Stomach smooth muscle (tissue), 2 donors: ENCODE data around the gene LRCH4.
A peak's percentile ranks its signal among the peaks of the same experiment; 100 is the strongest.

ENCODE experiments used
- H3K27ac ChIP-seq: one replicate; pipeline ENCODE4 v1.7.0; 2013; ENCODE audit warnings: mild to moderate bottlenecking, low read length, inconsistent platforms
- H3K27me3 ChIP-seq, 2 donors: one replicate each; pipeline ENCODE4 v1.7.0; 2013; ENCODE audit warnings: low read length in 2 of 2; ENCODE audit not compliant: insufficient read depth in 2 of 2, control insufficient read depth in 1 of 2
- H3K36me3 ChIP-seq, 2 donors: one replicate each; pipeline ENCODE4 v1.7.0; 2013; ENCODE audit warnings: low read length in 2 of 2; ENCODE audit not compliant: control insufficient read depth in 2 of 2, insufficient read depth in 2 of 2
- H3K4me1 ChIP-seq: one replicate; pipeline ENCODE4 v1.7.0; 2013; ENCODE audit warnings: low read length; ENCODE audit not compliant: control insufficient read depth, insufficient read depth
- H3K4me3 ChIP-seq, 2 donors: one replicate each; pipeline ENCODE4 v1.7.0; 2013; ENCODE audit warnings: low read length in 2 of 2
- H3K9ac ChIP-seq, 2 donors: one replicate each; pipeline ENCODE4 v1.7.0; 2013; ENCODE audit warnings: low read length in 2 of 2, mild to moderate bottlenecking in 1 of 2
- H3K9me3 ChIP-seq, 2 donors: one replicate each; pipeline ENCODE4 v1.7.0; 2013; ENCODE audit warnings: low read length in 2 of 2; ENCODE audit not compliant: control insufficient read depth in 2 of 2
- donor health status: healthy.
- donor health status: Pancreatic carcinoma.

Gene LRCH4

DNA sequence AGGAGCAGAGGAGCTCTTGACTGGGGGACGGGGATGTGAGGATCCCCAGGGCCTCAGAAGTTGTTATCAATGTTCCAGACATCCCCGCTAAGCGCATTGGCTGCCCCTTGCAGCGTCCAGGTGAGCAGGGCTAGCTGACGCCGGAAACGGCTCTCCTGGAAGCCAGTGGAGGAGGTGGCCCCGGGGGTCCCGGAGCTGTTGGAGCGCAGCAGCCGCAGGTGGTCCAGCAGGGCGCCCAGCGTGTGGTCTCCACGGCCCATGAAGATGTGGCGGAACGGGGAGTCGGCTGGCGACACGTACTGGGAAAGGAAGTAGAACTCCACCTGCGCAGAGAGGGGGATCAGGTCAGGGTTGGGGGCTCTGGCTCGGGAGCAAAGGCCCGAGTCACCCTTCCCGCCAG lies 34.9 kb upstream of the LRCH4 start:
- Histone ChIP-seq H3K9ac (no peak overlapping the region), H3K27ac (no peak overlapping the region), H3K27me3 (no peaks in the 10 kb centered on the region), H3K36me3 (peaks cover 0 to 2% of the 10 kb centered on the region in 2 donors), H3K9me3 (no peaks in the 10 kb centered on the region), H3K4me3 (no peak overlapping the region), H3K4me1 (no peaks in the 10 kb centered on the region)

- H3K9me3 ChIP-seq, result no peaks in the 10 kb centered on the region
- H3K27me3 ChIP-seq, result no peaks in the 10 kb centered on the region
- H3K27ac ChIP-seq, result no peak overlapping the region
These were observed 34.3 kb upstream of the LRCH4 start for GRCh38 chr7:100620239-100620638.

DNA sequence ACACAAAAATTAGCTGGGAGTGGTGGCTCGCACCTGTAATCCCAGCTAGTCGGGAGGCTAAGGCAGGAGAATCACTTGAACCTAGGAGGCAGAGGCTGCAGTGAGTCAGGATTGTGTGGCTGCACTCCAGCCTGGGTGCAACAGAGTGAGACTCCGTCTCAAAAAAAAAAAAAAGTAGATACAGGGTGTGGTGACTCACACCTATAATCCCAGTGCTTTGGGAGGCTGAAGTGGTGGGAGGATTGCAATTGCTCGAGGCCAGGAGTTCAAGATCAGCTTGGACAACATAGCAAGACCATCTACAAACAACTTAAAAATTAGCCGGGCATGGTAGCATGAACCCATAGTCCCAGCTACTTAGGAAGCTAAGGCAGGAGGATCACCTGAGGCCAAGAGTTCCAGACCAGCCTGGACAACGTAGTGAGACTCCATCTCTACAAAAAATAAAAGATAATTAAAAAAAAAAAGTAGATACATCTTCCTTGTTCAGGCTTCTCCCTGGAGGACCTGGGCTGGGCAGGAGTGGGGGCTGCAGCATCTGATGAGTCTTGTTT lies 28.5 kb upstream of the LRCH4 start:
- peaks cover 0 to 6% of the 10 kb centered on the region in 2 donors for H3K36me3 ChIP-seq
- H3K4me1 ChIP-seq, result peaks cover 14% of the 10 kb centered on the region
- no peaks in the 10 kb centered on the region for H3K27me3 ChIP-seq
- no peak overlapping the region for H3K9ac ChIP-seq
- H3K4me3 ChIP-seq, result no peak overlapping the region
- no peak overlapping the region for H3K27ac ChIP-seq
- H3K9me3 ChIP-seq, result no peaks in the 10 kb centered on the region

More at GRCh38 chr7:100620239-100620638, 34.3 kb upstream of the LRCH4 start:
- H3K9ac ChIP-seq, result no peak overlapping the region
- H3K4me3 ChIP-seq, result no peak overlapping the region
- H3K36me3 ChIP-seq, result peaks cover 0 to 5% of the 10 kb centered on the region in 2 donors
- no peaks in the 10 kb centered on the region for H3K4me1 ChIP-seq

GRCh38 chr7:100613412-100614175 lies 27.7 kb upstream of the LRCH4 start:
- H3K27ac ChIP-seq, result no peak overlapping the region
- peak overlapping the region; percentile 53 to 94 for H3K4me3 ChIP-seq
- H3K36me3 ChIP-seq, result peaks cover 0 to 6% of the 10 kb centered on the region in 2 donors
- peaks cover 14% of the 10 kb centered on the region for H3K4me1 ChIP-seq
- H3K9ac ChIP-seq, result peak overlapping the region in 1 of 2 donors; percentile 77
- H3K9me3 ChIP-seq, result no peaks in the 10 kb centered on the region
- H3K27me3 ChIP-seq, result no peaks in the 10 kb centered on the region

GRCh38 chr7:100612730-100613390 lies 26.9 kb upstream of the LRCH4 start:
- peaks cover 14% of the 10 kb centered on the region for H3K4me1 ChIP-seq
- H3K9me3 ChIP-seq, result no peaks in the 10 kb centered on the region
- H3K36me3 ChIP-seq, result peaks cover 0 to 6% of the 10 kb centered on the region in 2 donors
- H3K27ac ChIP-seq, result no peak overlapping the region
- peak overlapping the region; percentile 75 to 77 for H3K9ac ChIP-seq
- no peaks in the 10 kb centered on the region for H3K27me3 ChIP-seq
- H3K4me3 ChIP-seq, result peak overlapping the region; percentile 53 to 94

DNA sequence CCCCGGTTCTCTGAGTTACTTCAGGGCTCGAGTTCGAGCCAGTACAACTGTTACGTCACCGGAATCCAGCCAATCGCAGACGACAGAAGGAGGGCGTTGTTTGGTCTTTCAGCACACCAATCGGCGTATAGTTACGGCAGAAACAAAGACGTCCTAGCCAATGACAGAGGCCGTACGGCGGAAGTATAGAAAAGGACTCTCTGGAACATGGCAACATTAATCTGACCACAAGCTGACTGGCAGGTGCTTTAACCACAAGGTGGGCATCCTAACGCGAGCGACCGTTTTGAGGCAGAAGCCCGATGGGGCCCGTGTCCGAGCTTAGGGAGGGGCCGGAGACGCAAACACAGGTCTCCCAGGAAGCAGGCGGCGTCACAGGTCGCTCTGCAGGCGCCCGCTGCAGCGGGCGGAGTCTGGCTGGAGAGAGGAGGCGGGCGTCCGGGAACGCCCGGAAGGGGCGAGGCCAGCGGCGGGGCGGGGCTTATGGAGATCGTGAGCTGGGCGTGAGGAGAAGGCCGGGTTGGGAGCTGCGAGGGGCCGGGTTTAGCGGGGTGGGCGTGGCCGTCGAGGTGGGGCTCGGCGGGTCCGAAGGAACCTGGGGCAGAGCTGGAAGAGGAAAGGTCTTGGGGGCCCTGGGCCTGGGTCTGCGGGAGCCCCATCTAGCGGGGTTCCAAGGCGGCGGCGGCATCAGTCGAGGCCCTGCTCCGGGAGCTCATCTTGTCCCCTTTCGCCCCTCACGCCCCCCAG lies 26.2 kb upstream of the LRCH4 start, which contains the start of gene MOSPD3:
Gene MOSPD3, plus strand, starts transcription at position 558 of the 747 bp plus-strand sequence. CDS start 252 bp downstream, outside the sequence.
- H3K36me3 ChIP-seq, result peaks cover 0 to 6% of the 10 kb centered on the region in 2 donors
- peak within 1 kb of the TSS; percentile 91 for H3K27ac ChIP-seq
- H3K4me3 ChIP-seq, result peak within 1 kb of the TSS; percentile 93 to 94
- H3K4me1 ChIP-seq, result peaks cover 14% of the 10 kb centered on the region
- H3K9ac ChIP-seq, result peak within 1 kb of the TSS; percentile 77 to 89
- H3K9me3 ChIP-seq, result no peaks in the 10 kb centered on the region
- no peaks in the 10 kb centered on the region for H3K27me3 ChIP-seq

DNA sequence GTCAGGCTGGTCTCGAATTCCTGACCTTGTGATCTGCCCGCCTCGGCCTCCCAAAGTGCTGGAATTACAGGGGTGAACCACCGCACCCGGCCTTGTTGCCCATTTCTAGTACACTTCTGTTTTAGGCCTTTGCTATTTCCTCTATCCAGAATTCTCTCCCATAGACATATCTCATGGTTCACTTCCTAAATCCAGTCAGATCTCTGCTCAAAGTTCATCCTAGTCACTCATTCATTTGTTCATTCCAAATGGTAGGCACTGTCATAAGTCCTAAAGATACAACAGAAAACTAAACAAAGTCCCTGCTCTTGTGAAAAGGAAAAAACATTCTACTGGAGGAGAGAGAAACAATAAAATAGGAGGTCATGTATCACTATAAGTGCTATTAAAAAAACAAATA lies 24.0 kb upstream of the LRCH4 start:
- no peak overlapping the region for H3K27ac ChIP-seq
- H3K4me3 ChIP-seq, result no peak overlapping the region
- no peaks in the 10 kb centered on the region for H3K9me3 ChIP-seq
- peaks cover 22% of the 10 kb centered on the region for H3K4me1 ChIP-seq
- H3K9ac ChIP-seq, result no peak overlapping the region
- H3K36me3 ChIP-seq, result peaks cover 0 to 2% of the 10 kb centered on the region in 2 donors
- H3K27me3 ChIP-seq, result no peaks in the 10 kb centered on the region

DNA sequence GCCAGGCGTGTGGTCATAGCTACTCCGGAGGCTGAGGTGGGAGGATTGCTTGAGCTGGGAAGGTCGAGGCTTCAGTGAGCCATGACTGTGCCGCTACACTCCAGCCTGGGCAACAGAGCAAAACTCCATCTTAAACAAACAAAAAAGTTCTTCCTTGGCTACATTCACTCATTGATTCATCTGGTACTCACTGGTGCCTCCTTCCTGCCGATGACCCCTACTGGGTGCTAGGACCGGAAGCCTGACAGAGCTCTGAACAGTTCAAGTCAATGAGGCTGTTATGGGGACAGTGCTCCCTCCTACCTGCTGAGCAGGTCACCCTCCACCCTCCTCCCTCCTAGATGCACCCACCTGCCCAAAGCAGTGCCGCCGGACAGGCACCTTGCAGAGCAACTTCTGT lies 21.2 kb upstream of the LRCH4 start:
- Histone ChIP-seq H3K4me3 (no peak overlapping the region), H3K36me3 (no peaks in the 10 kb centered on the region), H3K9ac (no peak overlapping the region), H3K27me3 (no peaks in the 10 kb centered on the region), H3K4me1 (peaks cover 31% of the 10 kb centered on the region), H3K9me3 (no peaks in the 10 kb centered on the region), H3K27ac (no peak overlapping the region)

GRCh38 chr7:100606313-100606712 lies 20.4 kb upstream of the LRCH4 start:
- Histone ChIP-seq H3K9ac (no peak overlapping the region), H3K4me3 (no peak overlapping the region), H3K27ac (no peak overlapping the region), H3K9me3 (no peaks in the 10 kb centered on the region), H3K4me1 (peaks cover 30% of the 10 kb centered on the region), H3K27me3 (no peaks in the 10 kb centered on the region), H3K36me3 (no peaks in the 10 kb centered on the region)
